ENCODE results near the gene TRIO. TPM values are rescaled to one million over a fixed set of nuclear protein-coding genes. Genes with fewer than 3 reads are reported as not detected.

Gene TRIO
- total RNA-seq, 1 experiment from 2014 or later: 136 TPM

DNA sequence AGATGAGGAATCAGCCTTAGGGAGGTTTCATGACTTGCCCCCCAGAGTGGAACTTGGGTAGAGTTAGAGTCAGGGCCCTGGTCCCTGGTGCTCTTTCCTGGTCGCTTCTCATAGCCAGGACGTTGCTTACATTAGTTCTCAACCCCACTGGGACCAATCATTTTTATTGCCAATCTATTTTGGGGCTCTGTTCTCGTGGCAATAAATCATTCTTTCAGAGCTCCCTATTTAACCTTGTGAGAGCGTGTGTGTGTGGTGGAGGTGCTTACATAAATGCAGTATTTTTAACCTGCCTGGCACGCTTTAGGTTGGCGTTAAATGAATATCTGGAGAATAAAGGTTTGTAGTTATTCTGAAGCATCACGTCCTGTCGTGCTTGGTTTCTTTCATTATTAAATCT lies 4.1 kb downstream of the TRIO start:
- Mint-ChIP-seq H3K36me3 (ENCODE audit: insufficient read depth, unreplicated experiment) (peaks cover 4% of the 10 kb centered on the region), H3K4me3 (ENCODE audit: unreplicated experiment) (peak overlapping the region; percentile 89), H3K4me1 (ENCODE audit: insufficient read depth, unreplicated experiment) (peaks cover 41% of the 10 kb centered on the region), H3K9me3 (ENCODE audit: unreplicated experiment) (no peaks in the 10 kb centered on the region), H3K27ac (ENCODE audit: low read depth, unreplicated experiment) (peak overlapping the region; percentile 83), H3K27me3 (ENCODE audit: insufficient read depth, unreplicated experiment) (no peaks in the 10 kb centered on the region)
- TF ChIP-seq, protein P1, sequence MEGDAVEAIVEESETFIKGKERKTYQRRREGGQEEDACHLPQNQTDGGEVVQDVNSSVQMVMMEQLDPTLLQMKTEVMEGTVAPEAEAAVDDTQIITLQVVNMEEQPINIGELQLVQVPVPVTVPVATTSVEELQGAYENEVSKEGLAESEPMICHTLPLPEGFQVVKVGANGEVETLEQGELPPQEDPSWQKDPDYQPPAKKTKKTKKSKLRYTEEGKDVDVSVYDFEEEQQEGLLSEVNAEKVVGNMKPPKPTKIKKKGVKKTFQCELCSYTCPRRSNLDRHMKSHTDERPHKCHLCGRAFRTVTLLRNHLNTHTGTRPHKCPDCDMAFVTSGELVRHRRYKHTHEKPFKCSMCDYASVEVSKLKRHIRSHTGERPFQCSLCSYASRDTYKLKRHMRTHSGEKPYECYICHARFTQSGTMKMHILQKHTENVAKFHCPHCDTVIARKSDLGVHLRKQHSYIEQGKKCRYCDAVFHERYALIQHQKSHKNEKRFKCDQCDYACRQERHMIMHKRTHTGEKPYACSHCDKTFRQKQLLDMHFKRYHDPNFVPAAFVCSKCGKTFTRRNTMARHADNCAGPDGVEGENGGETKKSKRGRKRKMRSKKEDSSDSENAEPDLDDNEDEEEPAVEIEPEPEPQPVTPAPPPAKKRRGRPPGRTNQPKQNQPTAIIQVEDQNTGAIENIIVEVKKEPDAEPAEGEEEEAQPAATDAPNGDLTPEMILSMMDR (IDR thresholded peaks at IDR 0.05; ENCODE audit: unreplicated experiment): no peak
- intact Hi-C loops (cut with micrococcal nuclease): no loop called here
- BruUV-seq (replicated peaks): no TSS peak
- POLR2A ChIA-PET: interaction anchor here (1.6 to 10.4 kb wide), 5 partner anchors 9 to 121 kb away, joined by 8 to 128 read pairs (median 13); no protein-coding TSS in a partner anchor
- CTCF ChIA-PET: interaction anchor here (0.5 to 1.7 kb wide), 5 partner anchors 10 to 157 kb away, joined by 3 to 9 read pairs (median 3); no protein-coding TSS in a partner anchor
- no peak for DNase-seq (ENCODE audit: unreplicated experiment)

DNA sequence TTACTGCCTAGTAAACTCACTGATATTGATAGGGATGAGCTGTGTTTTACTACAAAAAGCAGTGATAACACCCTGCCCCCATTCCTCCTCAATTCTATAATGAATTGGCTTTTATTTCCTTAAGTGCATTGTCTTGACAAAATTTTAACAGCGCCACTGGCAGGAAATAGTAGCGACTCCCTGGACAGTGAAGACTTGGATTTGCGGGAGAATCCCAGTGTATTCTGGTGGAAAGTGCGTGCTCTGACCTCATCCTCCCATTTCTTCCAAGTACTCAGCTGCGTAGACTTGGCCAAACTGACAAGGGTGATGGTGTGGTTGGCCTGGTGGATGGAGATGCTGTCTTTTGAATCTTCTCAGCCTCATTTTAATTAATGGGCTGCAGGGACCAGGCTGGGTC lies 5.3 kb downstream of the TRIO start:
- H3K36me3 Mint-ChIP-seq (ENCODE audit: insufficient read depth, unreplicated experiment): peaks cover 4% of the 10 kb centered on the region
- no peak overlapping the region for H3K4me3 Mint-ChIP-seq (ENCODE audit: unreplicated experiment)
- TF ChIP-seq, protein P1 (IDR thresholded peaks at IDR 0.05; ENCODE audit: unreplicated experiment): no peak
- DNase-seq (ENCODE audit: unreplicated experiment): no peak
- BruUV-seq (replicated peaks): no TSS peak
- no peaks in the 10 kb centered on the region for H3K9me3 Mint-ChIP-seq (ENCODE audit: unreplicated experiment)
- H3K27ac Mint-ChIP-seq (ENCODE audit: low read depth, unreplicated experiment): peak overlapping the region; percentile 46
- ChIA-PET POLR2A (interaction anchor here (1.6 to 10.4 kb wide), 5 partner anchors 8 to 120 kb away, joined by 8 to 128 read pairs (median 13); no protein-coding TSS in a partner anchor), CTCF (interaction anchor here (0.8 to 1.7 kb wide), 4 partner anchors 8 to 122 kb away, joined by 3 to 9 read pairs (median 4); no protein-coding TSS in a partner anchor)
- no peaks in the 10 kb centered on the region for H3K27me3 Mint-ChIP-seq (ENCODE audit: insufficient read depth, unreplicated experiment)
- H3K4me1 Mint-ChIP-seq (ENCODE audit: insufficient read depth, unreplicated experiment): peaks cover 43% of the 10 kb centered on the region
- intact Hi-C loops (cut with micrococcal nuclease): no loop called here

DNA sequence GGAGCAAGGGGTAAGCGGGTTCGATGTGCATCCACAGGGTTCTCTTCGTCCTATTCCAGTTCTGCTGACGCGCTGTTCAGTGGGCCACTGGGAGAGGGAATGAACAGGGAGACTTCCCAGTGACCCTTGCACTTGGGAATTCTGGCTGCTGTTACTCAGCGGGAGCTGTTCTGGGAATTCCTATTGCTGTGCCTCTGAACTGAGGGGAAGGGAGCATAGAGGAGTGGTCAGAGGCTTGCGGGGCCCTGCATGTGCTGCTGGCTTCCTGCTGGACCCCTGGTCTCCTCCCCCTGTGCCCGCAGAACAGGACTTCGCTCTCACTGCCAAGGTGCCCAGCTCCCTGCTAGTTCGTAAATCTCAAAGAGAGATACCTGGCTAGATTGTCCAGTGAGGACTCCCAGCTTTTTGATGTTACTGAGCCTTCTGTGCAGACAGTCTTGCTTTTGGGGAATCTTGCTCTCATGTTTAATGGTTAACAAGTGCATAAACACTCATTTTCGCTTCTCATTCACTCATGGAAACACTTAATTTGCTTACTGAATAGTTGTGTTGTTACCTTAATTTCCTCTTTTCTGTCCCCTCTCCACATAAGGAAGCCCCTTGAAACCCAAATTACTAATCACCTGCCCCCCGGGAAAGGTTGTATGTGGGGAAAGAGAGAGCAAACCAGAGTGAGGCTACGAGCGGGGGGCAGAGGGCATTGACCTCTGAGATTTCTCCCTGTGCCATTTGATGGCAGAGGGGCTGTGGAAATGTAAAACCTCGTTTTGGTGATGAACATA lies 5.9 kb downstream of the TRIO start:
- peak overlapping the region; percentile 46 for H3K27ac Mint-ChIP-seq (ENCODE audit: low read depth, unreplicated experiment)
- DNase-seq (ENCODE audit: unreplicated experiment): no peak
- BruUV-seq (replicated peaks): no TSS peak
- H3K27me3 Mint-ChIP-seq (ENCODE audit: insufficient read depth, unreplicated experiment): no peaks in the 10 kb centered on the region
- intact Hi-C loops (cut with micrococcal nuclease): no loop called here
- peaks cover 4% of the 10 kb centered on the region for H3K36me3 Mint-ChIP-seq (ENCODE audit: insufficient read depth, unreplicated experiment)
- H3K4me3 Mint-ChIP-seq (ENCODE audit: unreplicated experiment): no peak overlapping the region
- H3K4me1 Mint-ChIP-seq (ENCODE audit: insufficient read depth, unreplicated experiment): peaks cover 49% of the 10 kb centered on the region
- ChIA-PET POLR2A (interaction anchor here (2.6 to 10.4 kb wide), 3 partner anchors 7 to 119 kb away, joined by 13 to 128 read pairs (median 19); no protein-coding TSS in a partner anchor), CTCF (interaction anchor here (2.3 kb wide), 1 partner anchor 121 kb away, joined by 10 read pairs; no protein-coding TSS in a partner anchor)
- TF ChIP-seq, protein P1 (IDR thresholded peaks at IDR 0.05; ENCODE audit: unreplicated experiment): no peak
- no peaks in the 10 kb centered on the region for H3K9me3 Mint-ChIP-seq (ENCODE audit: unreplicated experiment)

DNA sequence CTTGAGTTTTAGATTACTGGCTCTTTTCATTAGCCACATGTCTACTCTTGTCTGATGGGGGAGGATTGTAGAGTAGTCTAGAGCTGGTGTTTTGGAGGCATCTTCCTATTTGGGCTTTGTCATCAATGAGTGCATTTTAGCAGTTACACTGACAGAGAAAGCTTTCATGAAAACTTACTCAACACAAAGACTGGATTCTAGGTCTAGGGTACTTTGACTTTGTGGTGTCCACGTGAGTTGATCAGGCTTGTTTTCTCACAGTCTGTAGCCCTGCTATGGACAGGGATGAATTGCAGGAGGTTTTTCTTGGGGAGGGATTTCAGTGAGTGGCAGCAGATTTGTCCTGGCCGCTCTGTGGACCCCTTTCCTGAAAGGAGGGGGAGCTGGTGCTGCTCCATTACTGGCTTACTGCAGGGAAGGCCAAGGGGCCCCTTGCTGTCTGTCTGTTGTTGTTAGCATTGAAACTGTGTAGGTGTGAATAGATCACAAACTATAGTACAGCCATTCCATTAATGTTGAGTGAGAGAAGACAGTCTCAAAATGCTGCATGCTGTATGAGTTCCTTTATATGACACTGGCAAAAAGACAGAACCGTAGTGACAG lies 6.6 kb downstream of the TRIO start:
- H3K4me1 Mint-ChIP-seq (ENCODE audit: insufficient read depth, unreplicated experiment): peaks cover 54% of the 10 kb centered on the region

More for the DNA sequence above, 6.6 kb downstream of the TRIO start:
- TF ChIP-seq, protein P1 (IDR thresholded peaks at IDR 0.05; ENCODE audit: unreplicated experiment): no peak
- peak overlapping the region; percentile 59 for H3K27ac Mint-ChIP-seq (ENCODE audit: low read depth, unreplicated experiment)
- intact Hi-C loops (cut with micrococcal nuclease): no loop called here
- no peaks in the 10 kb centered on the region for H3K27me3 Mint-ChIP-seq (ENCODE audit: insufficient read depth, unreplicated experiment)
- BruUV-seq (replicated peaks): no TSS peak
- peaks cover 10% of the 10 kb centered on the region for H3K36me3 Mint-ChIP-seq (ENCODE audit: insufficient read depth, unreplicated experiment)
- ChIA-PET CTCF (interaction anchor here (2.3 kb wide), 1 partner anchor 120 kb away, joined by 10 read pairs; no protein-coding TSS in a partner anchor), POLR2A (no interaction called here)
- no peak for DNase-seq (ENCODE audit: unreplicated experiment)
- H3K4me3 Mint-ChIP-seq (ENCODE audit: unreplicated experiment): no peak overlapping the region
- no peaks in the 10 kb centered on the region for H3K9me3 Mint-ChIP-seq (ENCODE audit: unreplicated experiment)

All from MCF 10A (cell line).